Central memory CD8-positive, alpha-beta T cell (primary cell): ENCODE measurements around the gene PADI6.

Experiments used
- ATAC-seq: fragments of 150-1000 bp; cut with Tn5 transposase; replicated peaks from 2 replicates; pipeline ENCODE4 v1.10.0; 2022; ENCODE audit warnings: mild to moderate bottlenecking, moderate FRiP score, moderate number of reproducible peaks; ENCODE audit not compliant: poor library complexity, severe bottlenecking; ENCODE audit errors: extremely low read depth
- DNase-seq, 2 donors: peaks; one replicate each; pipeline ENCODE4 v3.0.0; 2021; ENCODE audit warnings: low spot score in 2 of 2
- H3K27ac Mint-ChIP-seq: one replicate; pipeline ENCODE4 v1.8.0; 2022; ENCODE audit warnings: low read depth, mild to moderate bottlenecking, moderate library complexity, mixed read lengths
- H3K27me3 Mint-ChIP-seq: one replicate; pipeline ENCODE4 v1.8.0; 2022; ENCODE audit warnings: mixed read lengths
- H3K36me3 Mint-ChIP-seq: one replicate; pipeline ENCODE4 v1.8.0; 2022; ENCODE audit warnings: mild to moderate bottlenecking, moderate library complexity, mixed read lengths; ENCODE audit not compliant: insufficient read depth
- H3K4me1 Mint-ChIP-seq: one replicate; pipeline ENCODE4 v1.8.0; 2022; ENCODE audit warnings: mixed read lengths
- H3K4me3 Mint-ChIP-seq: one replicate; pipeline ENCODE4 v1.8.0; 2022; ENCODE audit warnings: mild to moderate bottlenecking, moderate library complexity, mixed read lengths
- H3K9me3 Mint-ChIP-seq: one replicate; pipeline ENCODE4 v1.8.0; 2022; ENCODE audit warnings: mixed read lengths

Gene PADI6

GRCh38 chr1:17361687-17362086 is 10.3 kb upstream of the PADI6 start:
- ATAC-seq = no peak
- H3K4me3 Mint-ChIP-seq = no peak overlapping the region
- no peaks in the 10 kb centered on the region for H3K9me3 Mint-ChIP-seq
- no peaks in the 10 kb centered on the region for H3K36me3 Mint-ChIP-seq
- H3K4me1 Mint-ChIP-seq = no peaks in the 10 kb centered on the region
- H3K27ac Mint-ChIP-seq = no peak overlapping the region
- DNase-seq = no peak
- peaks cover 42% of the 10 kb centered on the region for H3K27me3 Mint-ChIP-seq

DNA sequence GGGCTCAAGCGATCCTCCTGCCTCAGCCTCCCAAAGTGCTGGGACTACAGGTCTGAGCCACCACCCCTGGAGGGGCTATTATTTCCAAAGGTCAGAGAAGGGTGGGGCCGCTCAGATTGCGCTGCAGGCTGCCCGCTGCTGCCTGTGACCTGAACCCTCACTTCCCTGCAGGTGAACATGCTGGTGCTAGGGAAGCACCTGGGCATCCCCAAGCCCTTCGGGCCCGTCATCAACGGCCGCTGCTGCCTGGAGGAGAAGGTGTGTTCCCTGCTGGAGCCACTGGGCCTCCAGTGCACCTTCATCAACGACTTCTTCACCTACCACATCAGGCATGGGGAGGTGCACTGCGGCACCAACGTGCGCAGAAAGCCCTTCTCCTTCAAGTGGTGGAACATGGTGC is 8.6 kb upstream of the PADI6 start:
- ATAC-seq = no peak
- Mint-ChIP-seq H3K4me1 (no peaks in the 10 kb centered on the region), H3K27me3 (peaks cover 57% of the 10 kb centered on the region), H3K27ac (no peak overlapping the region), H3K4me3 (no peak overlapping the region), H3K36me3 (no peaks in the 10 kb centered on the region), H3K9me3 (no peaks in the 10 kb centered on the region)
- no peak for DNase-seq

GRCh38 chr1:17363771-17364170 is 8.2 kb upstream of the PADI6 start:
- H3K4me3 Mint-ChIP-seq = no peak overlapping the region
- H3K27me3 Mint-ChIP-seq = peaks cover 61% of the 10 kb centered on the region
- no peak overlapping the region for H3K27ac Mint-ChIP-seq
- no peak for ATAC-seq
- no peaks in the 10 kb centered on the region for H3K9me3 Mint-ChIP-seq
- DNase-seq = no peak
- no peaks in the 10 kb centered on the region for H3K4me1 Mint-ChIP-seq
- H3K36me3 Mint-ChIP-seq = no peaks in the 10 kb centered on the region

GRCh38 chr1:17365293-17365692 is 6.7 kb upstream of the PADI6 start:
- no peak for ATAC-seq
- Mint-ChIP-seq H3K4me3 (no peak overlapping the region), H3K9me3 (no peaks in the 10 kb centered on the region)

GRCh38 chr1:17369466-17369865 is 2.5 kb upstream of the PADI6 start:
- Mint-ChIP-seq H3K9me3 (no peaks in the 10 kb centered on the region), H3K4me3 (no peak overlapping the region), H3K36me3 (no peaks in the 10 kb centered on the region), H3K4me1 (no peaks in the 10 kb centered on the region), H3K27ac (no peak overlapping the region), H3K27me3 (peaks cover 50% of the 10 kb centered on the region)
- no peak for DNase-seq
- no peak for ATAC-seq

More at GRCh38 chr1:17365293-17365692, 6.7 kb upstream of the PADI6 start:
- no peak for DNase-seq
- no peaks in the 10 kb centered on the region for H3K36me3 Mint-ChIP-seq
- peaks cover 64% of the 10 kb centered on the region for H3K27me3 Mint-ChIP-seq
- no peak overlapping the region for H3K27ac Mint-ChIP-seq
- no peaks in the 10 kb centered on the region for H3K4me1 Mint-ChIP-seq

DNA sequence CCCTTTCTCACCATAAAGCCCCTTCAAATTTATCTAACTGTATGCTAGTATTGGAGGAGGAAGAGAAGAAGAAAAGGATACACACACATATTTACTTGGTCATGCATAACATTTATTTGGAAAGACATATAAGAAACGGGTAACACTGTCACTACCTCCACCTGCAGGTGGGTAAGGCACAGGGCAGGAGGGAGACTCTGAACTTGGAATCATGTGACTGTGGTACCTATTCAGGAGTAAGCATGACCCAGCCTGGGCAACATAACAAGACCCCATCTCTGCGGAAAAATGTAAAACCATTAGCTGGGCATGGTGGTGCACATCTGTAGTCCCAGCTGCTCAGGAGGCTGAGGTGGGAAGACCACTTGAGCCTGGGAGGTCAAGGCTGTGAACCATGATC is 1.4 kb upstream of the PADI6 start:
- Mint-ChIP-seq H3K9me3 (no peaks in the 10 kb centered on the region), H3K27me3 (peaks cover 45% of the 10 kb centered on the region), H3K4me3 (no peak overlapping the region), H3K4me1 (no peaks in the 10 kb centered on the region), H3K36me3 (no peaks in the 10 kb centered on the region), H3K27ac (no peak overlapping the region)
- DNase-seq = no peak
- no peak for ATAC-seq

GRCh38 chr1:17372955-17373354 is 959 bp downstream of the PADI6 start:
- Mint-ChIP-seq H3K9me3 (no peaks in the 10 kb centered on the region), H3K4me3 (no peak overlapping the region)
- ATAC-seq = no peak

DNA sequence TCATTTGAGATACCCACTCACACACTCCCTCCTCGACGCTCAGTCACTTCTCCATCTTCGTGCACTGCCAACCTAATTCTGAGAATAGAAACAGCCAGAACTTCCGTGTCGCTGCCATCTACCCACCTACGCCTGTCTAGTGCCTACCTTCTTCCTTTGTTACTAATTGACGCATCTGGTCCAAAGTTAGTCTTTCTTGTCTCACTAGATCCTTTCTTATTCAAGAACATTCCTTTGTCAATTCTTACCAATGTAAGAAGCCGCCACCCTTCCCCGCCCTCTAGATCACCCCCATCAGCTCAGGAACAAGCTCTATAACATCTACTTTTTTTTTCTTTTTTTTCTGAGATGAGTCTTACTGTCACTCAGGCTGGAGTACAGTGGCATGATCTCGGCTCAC is 3.7 kb downstream of the PADI6 start:
- H3K27ac Mint-ChIP-seq = no peak overlapping the region
- H3K36me3 Mint-ChIP-seq = no peaks in the 10 kb centered on the region
- no peak overlapping the region for H3K4me3 Mint-ChIP-seq
- H3K4me1 Mint-ChIP-seq = no peaks in the 10 kb centered on the region
- peaks cover 36% of the 10 kb centered on the region for H3K27me3 Mint-ChIP-seq
- DNase-seq (no peak), ATAC-seq (no peak)
- no peaks in the 10 kb centered on the region for H3K9me3 Mint-ChIP-seq

More at GRCh38 chr1:17372955-17373354, 959 bp downstream of the PADI6 start:
- no peak overlapping the region for H3K27ac Mint-ChIP-seq
- H3K27me3 Mint-ChIP-seq = peaks cover 37% of the 10 kb centered on the region
- no peak for DNase-seq
- no peaks in the 10 kb centered on the region for H3K4me1 Mint-ChIP-seq
- H3K36me3 Mint-ChIP-seq = no peaks in the 10 kb centered on the region

DNA sequence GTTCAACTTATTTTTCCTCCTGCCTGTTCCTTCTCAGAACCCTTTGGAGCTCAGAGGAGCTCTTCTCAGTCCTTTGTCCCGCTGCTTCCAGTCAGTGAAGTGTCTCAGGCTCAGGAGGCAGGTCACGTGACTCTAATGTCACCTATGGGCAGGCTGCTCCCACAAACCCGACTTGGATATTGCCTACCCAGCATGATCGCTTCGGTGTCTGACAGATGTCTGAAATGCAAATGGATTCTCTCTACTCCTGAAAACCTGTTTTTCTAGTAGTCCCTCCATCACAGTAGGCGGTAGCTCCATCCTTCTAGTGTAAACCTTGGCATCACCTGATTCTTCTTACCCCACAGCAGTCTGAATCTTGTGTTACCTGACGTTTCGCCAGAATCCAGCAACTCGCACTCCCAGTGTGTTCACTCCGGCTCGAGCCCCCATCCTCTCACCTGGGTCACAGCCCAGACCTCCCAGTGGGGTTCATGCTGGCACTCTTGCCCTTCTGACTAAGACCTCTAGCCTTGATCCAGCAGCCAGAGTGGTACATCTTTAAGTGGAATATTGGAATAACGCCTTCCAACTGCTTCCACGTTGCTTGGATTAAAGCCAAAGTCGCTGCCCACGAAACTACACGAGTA is 5.4 kb downstream of the PADI6 start:
- no peak overlapping the region for H3K4me3 Mint-ChIP-seq
- no peaks in the 10 kb centered on the region for H3K4me1 Mint-ChIP-seq
- H3K27ac Mint-ChIP-seq = no peak overlapping the region
- peaks cover 49% of the 10 kb centered on the region for H3K27me3 Mint-ChIP-seq
- H3K9me3 Mint-ChIP-seq = no peaks in the 10 kb centered on the region
- H3K36me3 Mint-ChIP-seq = no peaks in the 10 kb centered on the region
- ATAC-seq = no peak
- DNase-seq = no peak

DNA sequence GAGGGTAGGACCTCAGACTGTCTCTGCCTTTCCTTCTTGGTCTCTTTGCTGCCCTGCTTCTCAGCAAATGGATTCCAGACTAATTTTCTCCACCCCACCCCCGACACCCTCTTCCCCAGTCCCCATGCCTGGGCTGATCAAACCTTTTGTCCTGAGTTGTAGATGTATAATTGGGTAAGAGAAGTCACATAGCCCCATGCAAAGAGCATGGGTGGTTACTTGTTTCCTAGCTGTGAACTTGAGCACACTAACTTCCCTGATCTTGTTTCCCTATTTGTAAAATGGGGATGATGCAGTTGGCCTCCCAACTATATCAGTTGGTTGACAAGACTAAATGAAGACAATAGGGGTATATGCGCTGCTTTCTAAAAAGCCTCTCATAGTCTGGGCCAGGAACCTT is 9.2 kb downstream of the PADI6 start:
- Mint-ChIP-seq H3K9me3 (no peaks in the 10 kb centered on the region), H3K36me3 (no peaks in the 10 kb centered on the region), H3K4me1 (no peaks in the 10 kb centered on the region), H3K27me3 (peaks cover 61% of the 10 kb centered on the region), H3K4me3 (no peak overlapping the region), H3K27ac (no peak overlapping the region)
- ATAC-seq (no peak), DNase-seq (no peak)

DNA sequence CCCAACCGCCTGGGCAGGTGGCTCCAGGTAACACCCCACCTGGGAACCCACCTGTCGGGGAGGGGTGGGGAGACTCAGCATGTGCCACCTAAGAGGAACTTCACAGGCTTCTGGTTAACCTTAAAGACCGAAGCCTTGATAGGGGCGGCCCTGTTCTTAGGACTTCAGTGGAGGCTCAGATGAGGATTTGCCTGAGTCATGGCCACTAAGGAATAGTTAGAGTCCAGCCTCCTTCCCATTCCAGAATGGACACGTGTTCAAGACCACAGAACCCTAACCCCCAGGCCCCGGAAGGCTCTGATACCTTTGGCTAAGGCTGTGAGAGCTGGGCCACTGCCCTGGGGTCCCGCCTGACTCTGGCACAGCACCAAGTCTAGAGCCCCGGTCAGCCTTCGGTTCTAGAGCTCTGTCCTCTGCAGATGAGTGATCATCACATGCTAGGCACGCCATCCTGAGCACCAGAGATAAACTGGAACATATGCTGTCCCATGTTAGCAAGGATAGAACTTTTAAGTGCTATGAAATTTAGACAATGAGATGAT is 20.3 kb downstream of the PADI6 start:
- H3K36me3 Mint-ChIP-seq = no peaks in the 10 kb centered on the region
- H3K27me3 Mint-ChIP-seq = peaks cover 10% of the 10 kb centered on the region
- DNase-seq = no peak
- no peak overlapping the region for H3K4me3 Mint-ChIP-seq
- H3K9me3 Mint-ChIP-seq = no peaks in the 10 kb centered on the region
- H3K4me1 Mint-ChIP-seq = peaks cover 5% of the 10 kb centered on the region
- no peak overlapping the region for H3K27ac Mint-ChIP-seq
- no peak for ATAC-seq

DNA sequence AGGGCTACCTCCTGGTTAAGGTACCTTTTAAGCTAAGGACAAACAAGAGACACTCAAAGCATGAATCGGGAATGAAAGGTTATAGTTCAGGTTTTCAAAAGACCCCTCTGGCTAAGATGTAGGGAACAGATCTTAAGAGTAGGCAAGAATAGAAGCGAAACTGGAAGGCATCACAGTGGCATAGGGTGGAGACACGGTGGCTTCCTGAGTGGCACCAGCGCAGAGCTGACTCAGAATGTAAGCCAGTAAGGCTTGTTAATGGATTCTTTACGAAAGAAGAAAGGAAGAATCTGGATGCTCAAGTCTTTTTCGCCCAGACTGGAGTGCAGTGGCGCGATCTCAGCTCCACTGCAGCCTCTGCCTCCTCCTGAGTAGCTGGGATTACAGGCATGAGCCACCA is 21.2 kb downstream of the PADI6 start:
- Mint-ChIP-seq H3K4me1 (peaks cover 5% of the 10 kb centered on the region), H3K4me3 (no peak overlapping the region), H3K27me3 (peaks cover 10% of the 10 kb centered on the region), H3K36me3 (no peaks in the 10 kb centered on the region), H3K27ac (no peak overlapping the region), H3K9me3 (no peaks in the 10 kb centered on the region)
- no peak for DNase-seq
- ATAC-seq = no peak

- Mint-ChIP-seq H3K27me3 (no peaks in the 10 kb centered on the region), H3K4me1 (peaks cover 2% of the 10 kb centered on the region), H3K36me3 (no peaks in the 10 kb centered on the region), H3K4me3 (no peak overlapping the region), H3K27ac (no peak overlapping the region), H3K9me3 (no peaks in the 10 kb centered on the region)
- ATAC-seq = no peak
- no peak for DNase-seq
These were observed 26.1 kb downstream of the PADI6 start for GRCh38 chr1:17397910-17398695.
